SIG-M5 (cell line): ENCODE results near the gene MRPS12.
"Not testable (repeated sequence)": the region's sequence is repeated elsewhere in the genome, so short reads cannot be mapped to it uniquely, and the experiment has no call there.

Experiments
- DNase-seq: peaks from one replicate; lab custom pipeline; 2025; lab: John Stamatoyannopoulos, UW

The MRPS12 gene

GRCh38 chr19:38939957-38940356, 9.2 kb downstream of the MRPS12 start:
- DNase-seq, result no peak

- not testable (repeated sequence) for DNase-seq
Observed at GRCh38 chr19:38941466-38941865, 10.7 kb downstream of the MRPS12 start.

GRCh38 chr19:38941979-38942378, 11.2 kb downstream of the MRPS12 start:
- DNase-seq, result no peak

DNA sequence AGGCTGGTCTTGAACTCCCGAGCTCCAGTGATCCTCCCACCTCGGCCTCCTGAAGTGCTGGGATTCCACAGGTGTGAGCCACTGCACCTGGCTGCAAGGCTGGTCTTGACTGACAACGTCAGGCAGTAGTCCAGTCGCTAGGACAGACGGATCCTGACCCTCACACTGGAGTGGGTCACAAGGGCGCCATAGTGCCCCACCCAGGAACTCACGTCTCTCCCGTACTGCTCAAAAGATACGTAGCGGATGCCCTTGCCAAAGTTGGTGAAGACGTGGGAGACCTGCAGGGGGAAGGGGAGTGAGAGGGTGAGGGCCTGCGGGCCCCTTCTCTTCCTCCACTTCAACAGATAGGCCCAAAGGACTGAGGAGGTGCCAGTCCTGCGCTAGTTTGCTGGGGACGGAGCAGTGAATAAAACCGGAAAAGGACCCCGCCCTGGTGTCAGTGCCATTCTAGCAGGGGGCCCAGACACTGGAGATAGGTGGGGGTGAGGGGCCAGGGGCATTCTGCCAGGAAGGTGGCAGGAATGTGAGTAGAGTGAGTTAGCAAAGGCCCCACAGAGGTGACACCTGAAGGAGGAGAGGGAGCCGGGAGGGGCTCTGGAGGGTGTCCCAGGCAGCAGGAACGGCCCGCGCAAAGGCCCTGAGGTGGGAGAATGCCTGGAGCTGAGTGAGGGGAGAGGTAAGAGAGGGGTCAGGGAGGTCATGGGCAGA, 11.9 kb downstream of the MRPS12 start:
- no peak for DNase-seq

DNA sequence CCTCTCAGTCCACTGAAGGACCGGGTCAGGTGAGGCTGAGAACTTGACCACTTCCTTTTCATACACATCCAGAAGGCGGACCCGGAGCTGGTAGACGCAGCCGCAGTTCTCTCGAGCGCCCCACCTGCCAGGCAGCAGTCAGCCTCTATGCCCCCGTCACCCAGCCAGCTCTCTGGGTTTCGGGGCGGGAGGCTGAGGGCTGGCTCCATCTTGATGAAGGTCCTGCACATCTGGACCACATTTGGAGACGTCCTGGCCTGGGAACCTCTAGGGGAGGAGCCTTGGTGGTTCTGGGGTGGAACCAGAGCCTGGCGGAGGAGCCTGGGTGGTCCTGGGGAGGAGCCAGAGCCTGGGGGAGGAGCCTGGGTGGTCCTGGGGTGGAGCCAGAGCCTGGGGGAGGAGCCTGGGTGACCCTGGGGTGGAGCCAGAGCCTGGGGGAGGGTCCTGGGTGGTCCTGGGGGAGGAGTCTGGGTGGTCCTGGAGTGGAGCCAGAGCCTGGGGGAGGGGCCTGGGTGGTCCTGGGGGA, 14.3 kb downstream of the MRPS12 start:
- no peak for DNase-seq

- DNase-seq, result no peak
Observed at GRCh38 chr19:38945562-38946228, 15.0 kb downstream of the MRPS12 start.

DNA sequence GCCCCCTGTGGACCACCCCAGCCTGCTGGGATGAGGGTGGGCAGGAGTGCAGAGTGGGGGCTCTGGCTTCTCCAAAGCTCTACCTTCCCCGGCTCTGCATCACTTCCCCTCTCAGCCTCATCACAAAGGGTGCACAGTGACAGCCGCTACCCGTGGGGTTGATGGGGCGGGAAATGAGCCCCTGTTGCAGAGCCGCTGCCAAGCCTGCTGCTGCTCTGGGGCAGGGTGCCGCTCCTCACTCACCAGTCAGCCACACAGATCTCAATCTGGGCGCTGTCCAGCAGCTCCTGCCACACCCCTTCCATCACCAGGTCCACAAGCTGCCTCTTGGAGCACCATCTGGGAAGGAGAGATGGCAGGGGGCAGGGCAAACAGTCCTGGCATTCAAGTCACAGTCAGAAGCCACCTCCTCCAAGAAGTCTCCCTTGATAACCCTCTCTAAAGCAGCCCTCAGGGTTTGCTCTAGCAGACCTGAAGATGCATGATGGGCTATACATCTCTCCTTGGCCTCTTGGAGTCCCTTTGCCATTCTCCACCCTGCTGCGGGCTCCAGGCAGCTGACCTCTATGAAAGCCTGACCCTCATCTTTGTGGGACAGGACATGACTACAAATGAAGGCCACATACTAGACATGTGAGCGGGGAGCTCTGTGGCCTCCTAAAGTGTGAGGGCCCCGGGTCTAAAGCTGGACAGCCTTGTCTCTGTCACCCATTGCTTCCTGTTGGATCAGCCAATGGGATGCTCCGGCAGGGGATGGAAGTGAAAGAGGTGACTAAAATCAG, 15.7 kb downstream of the MRPS12 start:
- no peak for DNase-seq

DNA sequence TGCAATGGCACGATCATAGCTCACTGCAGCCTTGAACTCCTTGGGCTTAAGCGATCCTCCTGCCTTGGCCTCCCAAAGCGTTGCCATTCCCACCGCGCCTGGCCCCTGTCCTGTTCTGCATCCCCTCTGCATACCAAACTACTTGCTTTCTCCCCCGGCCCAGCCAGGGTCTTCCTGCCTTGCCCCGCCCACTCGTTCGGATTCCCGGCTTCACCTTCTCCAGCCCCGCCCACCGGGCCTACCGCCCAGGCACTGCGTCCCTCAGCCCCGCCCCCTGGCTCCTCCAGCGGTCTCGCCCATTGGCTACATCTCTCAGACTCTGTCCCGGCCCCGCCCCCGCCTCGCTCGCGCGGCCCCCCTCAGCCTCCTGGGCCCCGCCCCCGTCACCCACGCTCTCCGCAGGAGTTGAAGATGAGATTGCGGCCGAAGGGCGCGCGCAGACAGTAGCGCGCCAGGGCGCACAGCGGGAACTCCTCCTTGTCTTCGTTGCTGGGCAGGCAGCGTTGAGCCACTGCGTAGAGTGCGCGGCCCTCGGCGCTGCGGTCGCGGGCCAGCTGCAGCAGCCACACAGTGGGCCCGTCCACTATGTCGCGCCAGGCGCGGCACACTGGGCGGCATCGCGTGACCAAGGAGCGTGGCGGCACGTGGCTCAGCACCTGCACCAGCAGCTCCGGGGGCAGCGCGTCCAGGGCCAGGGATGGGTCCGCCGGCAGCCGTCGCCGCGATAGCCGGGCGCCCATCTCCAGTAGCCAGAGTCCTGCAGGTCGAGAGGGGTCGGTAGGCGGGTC, 19.0 kb downstream of the MRPS12 start:
- no peak for DNase-seq

GRCh38 chr19:38951187-38951586, 20.4 kb downstream of the MRPS12 start:
- no peak for DNase-seq

GRCh38 chr19:38952395-38953165, 21.8 kb downstream of the MRPS12 start:
- no peak for DNase-seq

GRCh38 chr19:38953677-38954076, 22.9 kb downstream of the MRPS12 start:
- no peak for DNase-seq

GRCh38 chr19:38956264-38956663, 25.5 kb downstream of the MRPS12 start:
- DNase-seq, result no peak

DNA sequence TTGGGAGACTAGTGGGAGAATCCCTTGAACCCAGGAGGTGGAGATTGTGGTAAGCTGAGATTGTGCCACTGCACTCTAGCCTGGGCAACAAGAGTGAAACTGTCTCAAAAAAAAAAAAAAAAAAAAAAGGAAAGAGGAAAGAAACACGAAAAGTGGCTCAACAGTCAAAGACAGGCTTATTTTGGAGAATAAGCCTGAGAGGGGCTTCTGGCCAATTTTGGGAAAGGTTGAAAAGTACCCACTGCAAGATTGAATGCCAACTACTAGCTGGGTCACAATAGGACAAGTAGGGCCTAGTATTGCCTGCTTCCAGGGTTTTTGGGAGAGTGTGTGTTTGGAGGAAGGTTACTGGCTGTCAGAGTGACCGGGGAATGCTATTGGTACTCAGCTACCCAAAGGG, 27.6 kb downstream of the MRPS12 start:
- DNase-seq, result no peak

GRCh38 chr19:38959618-38960017, 28.9 kb downstream of the MRPS12 start:
- no peak for DNase-seq

GRCh38 chr19:38964738-38965137, 34.0 kb downstream of the MRPS12 start:
- DNase-seq, result no peak

DNA sequence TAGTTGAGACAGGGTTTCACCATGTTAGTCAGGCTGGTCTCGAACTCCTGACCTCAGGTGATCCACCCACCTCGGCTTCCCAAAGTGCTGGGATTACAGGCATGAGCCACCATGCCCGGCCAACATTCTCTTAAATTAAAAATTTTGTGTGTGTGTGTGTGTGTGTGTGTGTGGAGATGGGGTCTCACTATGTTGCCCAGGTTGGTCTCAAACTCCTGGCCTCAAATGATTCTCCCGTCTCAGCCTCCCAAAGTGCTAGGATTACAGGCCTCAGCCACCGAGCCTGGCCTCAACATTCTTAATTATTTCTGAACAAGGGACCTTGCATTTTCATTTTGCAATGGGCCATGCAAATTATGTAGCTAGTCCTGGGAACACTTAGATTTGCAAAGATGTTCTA, 35.4 kb downstream of the MRPS12 start:
- not testable (repeated sequence) for DNase-seq

- DNase-seq, result no peak
Observed at GRCh38 chr19:38970664-38971532, 40.2 kb downstream of the MRPS12 start.

DNA sequence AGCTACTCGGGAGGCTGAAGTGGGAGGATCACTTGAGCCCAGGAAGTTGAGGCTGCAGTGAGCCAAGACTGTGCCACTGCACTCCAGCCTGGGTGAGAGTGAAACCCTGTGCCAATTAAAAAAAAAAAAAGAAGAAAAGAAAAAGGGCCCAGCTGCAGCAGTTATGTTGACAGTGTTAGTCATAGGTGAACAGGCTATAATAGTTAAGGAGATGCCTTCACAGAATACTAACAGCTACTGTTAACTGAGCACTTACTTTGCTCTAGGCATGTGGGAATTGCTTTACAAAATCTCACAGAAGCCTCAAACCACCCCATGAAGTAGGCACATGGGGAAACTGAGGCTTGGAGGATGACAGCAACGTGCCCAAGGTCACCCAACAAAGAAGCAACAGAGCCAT, 40.9 kb downstream of the MRPS12 start:
- no peak for DNase-seq

DNA sequence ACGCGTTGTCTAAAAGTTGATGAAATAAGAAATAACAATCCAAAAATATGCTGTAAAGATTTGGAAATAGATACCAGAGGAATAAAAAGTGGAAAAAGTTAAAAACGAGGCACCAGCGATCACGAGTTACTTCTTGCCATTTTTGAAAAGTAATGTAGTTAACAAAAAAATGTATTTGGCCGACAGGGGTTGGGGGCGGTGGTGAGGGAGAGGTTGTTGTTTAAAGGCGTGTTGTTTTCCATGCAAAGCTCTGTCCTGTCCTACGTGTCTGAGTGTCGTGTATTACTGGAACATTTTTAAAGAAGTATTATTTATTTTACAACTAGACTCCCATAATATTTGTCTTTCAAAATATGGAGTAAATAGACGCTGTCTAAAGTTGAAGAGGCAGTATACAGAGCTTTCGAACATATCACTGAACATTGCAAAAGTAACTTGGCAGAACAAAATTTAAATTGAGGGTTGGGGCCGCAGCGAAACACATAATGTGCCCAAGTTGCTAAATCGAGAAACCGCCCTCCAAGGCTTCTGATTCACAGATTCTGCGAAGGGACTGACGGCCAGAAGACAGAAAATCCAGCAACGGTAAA, 44.0 kb downstream of the MRPS12 start:
- no peak for DNase-seq
